ENCODE results near the gene CTAG1A.
"Not testable (repeated sequence)": the region's sequence is repeated elsewhere in the genome, so short reads cannot be mapped to it uniquely, and the experiment has no call there.

The CTAG1A gene

DNA sequence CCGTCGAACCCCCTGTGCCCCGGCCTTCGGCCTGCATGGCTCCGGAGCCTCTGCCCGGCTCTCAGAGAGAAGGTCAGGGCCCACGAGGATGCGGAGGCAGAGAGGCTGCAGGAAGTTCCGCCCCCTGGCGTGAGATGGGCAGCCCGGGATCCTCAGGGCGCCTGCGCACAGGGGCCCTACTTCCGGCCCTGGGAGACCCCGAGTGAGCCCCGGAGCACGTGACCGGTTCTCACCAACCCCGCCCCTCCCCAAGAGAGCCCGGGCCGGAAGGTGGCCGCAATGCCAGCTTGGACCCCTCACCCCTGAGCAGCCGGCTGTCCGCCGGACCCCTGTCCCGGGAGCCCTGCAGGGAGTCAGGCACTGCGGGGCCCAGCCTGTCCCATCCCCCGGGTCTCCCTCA lies 34.2 kb downstream of the CTAG1A start, which contains the start of gene CTAG1B:
TSS of gene CTAG1B (minus strand) at position 101 of the 400 bp plus-strand sequence. CDS start at position 37, 64 bp downstream.
- not testable (repeated sequence) for DNase-seq (ENCODE audit: low read depth)

GRCh38 chrX:154620767-154621414 lies 36.0 kb downstream of the CTAG1A start:
- DNase-seq (ENCODE audit: low read depth): not testable (repeated sequence)

- not testable (repeated sequence) for DNase-seq (ENCODE audit: low read depth)
Measured at GRCh38 chrX:154628960-154629359, 44.0 kb downstream of the CTAG1A start.

- DNase-seq (ENCODE audit: low read depth): not testable (repeated sequence)
Measured at GRCh38 chrX:154630949-154631348, 46.0 kb downstream of the CTAG1A start.

DNA sequence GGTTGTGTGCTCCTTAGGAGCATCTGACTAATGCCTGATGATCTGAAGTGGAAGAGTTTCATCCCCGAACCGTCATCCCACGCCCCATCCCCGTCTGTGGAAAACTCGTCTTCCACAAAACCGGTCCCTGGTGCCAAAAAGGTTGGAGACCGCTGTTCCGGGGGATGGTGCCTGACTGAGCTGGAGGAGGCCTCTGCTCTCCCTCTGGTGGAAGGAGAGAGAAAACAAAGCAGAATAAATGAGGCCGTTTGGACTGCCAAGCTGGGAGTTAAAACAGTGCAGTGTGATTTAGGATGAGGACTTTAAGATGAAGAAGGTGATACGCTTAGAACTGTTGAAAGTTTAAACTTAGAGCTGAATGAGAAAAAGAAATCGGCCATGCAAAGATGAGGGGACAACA lies 48.7 kb downstream of the CTAG1A start:
- DNase-seq (ENCODE audit: low read depth): not testable (repeated sequence)

Measured in stimulated activated CD8-positive, alpha-beta memory T cell treated with anti-CD3 and anti-CD28 coated beads, Interleukin-7, amount 100 ng/mL, for 24 hours (primary cell).